Loucy (cell line): ENCODE data around the gene MRPS12.

Source experiments
- H2AFZ ChIP-seq: fragments of 200-600 bp; sonication (generic); 2 replicates; pipeline ENCODE4 v1.6.0; 2016; ENCODE audit warnings: antibody characterized with exemption, mild to moderate bottlenecking, low read length, moderate library complexity
- H3F3A ChIP-seq: fragments of 200-600 bp; 2 replicates; pipeline ENCODE4 v1.6.0; 2016; ENCODE audit warnings: antibody characterized with exemption, low read depth, mild to moderate bottlenecking
- H3K27me3 ChIP-seq: fragments of 200-600 bp; sonication (generic); 2 replicates; pipeline ENCODE4 v1.6.1; 2014; ENCODE audit warnings: low read length, mild to moderate bottlenecking; ENCODE audit not compliant: insufficient read depth, poor library complexity, severe bottlenecking
- H3K36me3 ChIP-seq: fragments of 200-600 bp; sonication (generic); 2 replicates; pipeline ENCODE4 v1.6.1; 2016; ENCODE audit warnings: low read length; ENCODE audit not compliant: insufficient read depth
- H3K4me1 ChIP-seq: fragments of 200-600 bp; sonication (generic); 2 replicates; pipeline ENCODE4 v1.5.1; 2014; ENCODE audit warnings: low read length, mild to moderate bottlenecking; ENCODE audit not compliant: insufficient read depth, poor library complexity, severe bottlenecking
- H3K4me2 ChIP-seq: fragments of 200-600 bp; sonication (generic); 2 replicates; pipeline ENCODE4 v1.6.0; 2014; ENCODE audit warnings: antibody characterized with exemption, low read length, low read depth, mild to moderate bottlenecking; ENCODE audit not compliant: poor library complexity, severe bottlenecking
- H3K4me3 ChIP-seq: fragments of 200-600 bp; sonication (generic); 2 replicates; pipeline ENCODE4 v1.5.1; 2014; ENCODE audit warnings: low read length, mild to moderate bottlenecking, mixed read lengths; ENCODE audit not compliant: poor library complexity, severe bottlenecking
- H3K79me2 ChIP-seq: fragments of 200-600 bp; sonication (generic); 2 replicates; pipeline ENCODE4 v1.6.1; 2014; ENCODE audit warnings: low read length; ENCODE audit not compliant: insufficient read depth
- H3K9ac ChIP-seq: fragments of 200-600 bp; sonication (generic); 2 replicates; pipeline ENCODE4 v1.6.0; 2014; ENCODE audit warnings: mild to moderate bottlenecking, low read depth, low read length, moderate library complexity; ENCODE audit not compliant: poor library complexity, severe bottlenecking
- H3K9me2 ChIP-seq: fragments of 200-600 bp; sonication (generic); replicated peaks from 2 replicates; pipeline ENCODE4 v1.6.1; 2016; ENCODE audit warnings: low read depth, low read length, mixed read lengths
- H3K9me3 ChIP-seq: fragments of 200-600 bp; sonication (generic); 2 replicates; pipeline ENCODE4 v1.6.1; 2014; ENCODE audit warnings: mild to moderate bottlenecking, antibody characterized with exemption, low read length, low read depth; ENCODE audit not compliant: insufficient read depth
- H4K20me1 ChIP-seq: fragments of 200-600 bp; sonication (generic); 2 replicates; pipeline ENCODE4 v1.6.0; 2014; ENCODE audit warnings: antibody characterized with exemption, low read length, mild to moderate bottlenecking; ENCODE audit not compliant: insufficient read depth, poor library complexity, severe bottlenecking
- CTCF ChIP-seq: fragments of 200-600 bp; sonication (generic); conservative IDR thresholded peaks from 2 replicates; pipeline ENCODE4 v1.5.1; 2014; ENCODE audit warnings: mild to moderate bottlenecking, antibody characterized with exemption, low read length
- EZH2phosphoT487 ChIP-seq: fragments of 200-600 bp; IDR thresholded peaks from 2 replicates; pipeline ENCODE4 v1.6.1; 2018; ENCODE audit warnings: antibody characterized with exemption, mild to moderate bottlenecking, moderate library complexity, borderline replicate concordance

MRPS12 gene

GRCh38 chr19:38979812-38980211, 49.1 kb downstream of the MRPS12 start:
- Histone ChIP-seq H2AFZ (no peak overlapping the region), H3K9me2 (no peaks in the 10 kb centered on the region), H3K9me3 (peaks cover 4% of the 10 kb centered on the region; the same call in 1 of the 2 replicates), H3K9ac (no peak overlapping the region), H3K27me3 (no peaks in the 10 kb centered on the region), H3F3A (no peaks in the 10 kb centered on the region), H3K36me3 (no peaks in the 10 kb centered on the region), H3K4me3 (no peak overlapping the region), H4K20me1 (no peaks in the 10 kb centered on the region), H3K79me2 (no peaks in the 10 kb centered on the region), H3K4me2 (no peak overlapping the region), H3K4me1 (no peaks in the 10 kb centered on the region)
- TF ChIP-seq EZH2phosphoT487, result no peak
- no peak for TF ChIP-seq CTCF

- H3K9ac ChIP-seq, result no peak overlapping the region
- no peaks in the 10 kb centered on the region for H3K36me3 ChIP-seq
- H3K9me2 ChIP-seq, result no peaks in the 10 kb centered on the region
- no peaks in the 10 kb centered on the region for H3K27me3 ChIP-seq
- no peak overlapping the region for H3K4me3 ChIP-seq
- TF ChIP-seq CTCF (no peak), EZH2phosphoT487 (no peak)
- H2AFZ ChIP-seq, result no peak overlapping the region
- H3K9me3 ChIP-seq, result peaks cover 4% of the 10 kb centered on the region; the same call in 1 of the 2 replicates
- H4K20me1 ChIP-seq, result no peaks in the 10 kb centered on the region
- H3K4me1 ChIP-seq, result no peaks in the 10 kb centered on the region
- no peak overlapping the region for H3K4me2 ChIP-seq
- no peaks in the 10 kb centered on the region for H3F3A ChIP-seq
- H3K79me2 ChIP-seq, result no peaks in the 10 kb centered on the region
Measured at GRCh38 chr19:38980583-38981374, 50.0 kb downstream of the MRPS12 start.
